Measurements from ENCODE around the gene SRRM5. TPM values are rescaled to one million over a fixed set of nuclear protein-coding genes. Genes with fewer than 3 reads are reported as not detected.

SRRM5 gene
- total RNA-seq, 1 experiment from 2014 or later: not detected

DNA sequence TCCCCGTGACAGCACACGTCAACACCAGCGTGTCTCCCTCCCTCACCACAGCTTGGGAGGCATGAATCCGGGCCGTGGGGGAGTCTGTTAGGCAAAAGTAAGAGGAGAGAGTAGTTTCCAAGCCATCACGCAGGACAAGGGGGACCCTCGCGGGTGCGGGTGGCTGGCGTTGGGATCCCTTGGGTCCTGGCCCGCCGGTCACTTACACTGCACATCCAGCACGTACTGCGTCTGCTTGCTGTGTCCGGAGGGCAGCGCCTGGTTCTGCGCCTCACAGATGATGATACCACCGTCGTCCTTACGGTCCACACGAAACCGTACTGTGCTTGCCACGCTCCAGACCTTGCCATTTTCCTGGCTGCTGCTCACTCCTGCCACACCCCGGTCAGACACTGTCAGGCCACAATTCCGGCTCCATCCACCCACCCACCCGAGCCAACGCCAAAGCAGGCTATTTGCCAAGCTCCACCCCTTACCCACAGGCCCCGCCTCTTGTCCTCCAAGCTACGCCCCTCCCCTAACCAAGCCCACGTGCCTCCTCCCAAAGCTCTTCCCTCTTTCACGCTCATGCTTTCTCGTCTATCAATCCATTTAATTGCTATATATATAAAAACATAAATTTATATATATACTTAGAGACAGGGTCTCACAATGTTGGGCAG is 14.2 kb downstream of the SRRM5 start:
- peak; percentile 31; the same call in 1 of the 2 replicates for ATAC-seq
- CTCF ChIA-PET: interaction anchor here (1.4 to 1.5 kb wide), 2 partner anchors 30 to 42 kb away, joined by 4 read pairs; partner anchors contain the start of genes IRGQ and ZNF576

More for the DNA sequence above, 14.2 kb downstream of the SRRM5 start:
- Histone ChIP-seq H3K4me3 (replicated peaks in 1 of 2; ENCODE audit: low read depth in 1 of 2, low read length in 2 of 2) (no peak overlapping the region), H3K4me1 (ENCODE audit: control insufficient read depth in 1 of 2, insufficient read depth in 2 of 2, low read length in 2 of 2) (peaks cover 12 to 17% of the 10 kb centered on the region in 2 experiments), H3K9me3 (ENCODE audit: control insufficient read depth in 1 of 2, insufficient read depth in 1 of 2, low read depth in 1 of 2, low read length in 2 of 2) (no peaks in the 10 kb centered on the region), H3K79me2 (ENCODE audit: insufficient read depth, low read length) (no peaks in the 10 kb centered on the region), H3K9me2 (ENCODE audit: insufficient read depth) (no peaks in the 10 kb centered on the region), H3K9ac (ENCODE audit: low read length) (no peak overlapping the region), H3K27me3 (ENCODE audit: insufficient read depth, low read length) (no peaks in the 10 kb centered on the region), H3K36me3 (ENCODE audit: control insufficient read depth in 1 of 2, insufficient read depth in 2 of 2, low read length in 2 of 2) (no peaks in the 10 kb centered on the region), H3K4me2 (ENCODE audit: low read length) (no peak overlapping the region), H2AFZ (ENCODE audit: low read depth, low read length, poor library complexity, severe bottlenecking) (no peak overlapping the region), H4K20me1 (ENCODE audit: insufficient read depth) (no peaks in the 10 kb centered on the region), H3K27ac (ENCODE audit: low read depth, low read length) (no peak overlapping the region)
- no peak for DNase-seq (ENCODE audit: low read depth, low spot score)
- BruUV-seq (replicated peaks): no TSS peak
- TF ChIP-seq EZH2phosphoT487 (IDR thresholded peaks at IDR 0.05; ENCODE audit: borderline replicate concordance) (no peak), CBX3 (IDR thresholded peaks at IDR 0.05; ENCODE audit: low read depth) (no peak), SP1 (IDR thresholded peaks at IDR 0.05; ENCODE audit: low read depth) (no peak), RAD21 (IDR thresholded peaks at IDR 0.05; ENCODE audit: low read depth) (no peak), POLR2AphosphoS5 (IDR thresholded peaks at IDR 0.05; ENCODE audit: low read depth, low read length) (no peak), TCF7L2 (IDR thresholded peaks at IDR 0.05; ENCODE audit: borderline replicate concordance, extremely low read depth, insufficient read depth, insufficient read length) (no peak), ZFX (IDR thresholded peaks at IDR 0.05) (no peak), CEBPB (IDR thresholded peaks at IDR 0.05; ENCODE audit: low read depth) (no peak), EGR1 (IDR thresholded peaks at IDR 0.05; ENCODE audit: low read depth) (no peak), JUND (IDR thresholded peaks at IDR 0.05) (no peak), ELF1 (IDR thresholded peaks at IDR 0.05; ENCODE audit: borderline replicate concordance, low read depth) (no peak), ZBTB33 (IDR thresholded peaks at IDR 0.05; ENCODE audit: extremely low read depth, insufficient replicate concordance, low read length) (no peak), YY1 (IDR thresholded peaks at IDR 0.05; ENCODE audit: extremely low read depth, insufficient replicate concordance, low read depth, low read length) (no peak), SIN3A (IDR thresholded peaks at IDR 0.05; ENCODE audit: low read depth) (no peak), MAX (IDR thresholded peaks at IDR 0.05) (no peak), ZNF274 (IDR thresholded peaks at IDR 0.05; ENCODE audit: low read depth, low read length) (no peak), EZH2 (IDR thresholded peaks at IDR 0.05) (no peak)
- TF ChIP-seq, protein P1, sequence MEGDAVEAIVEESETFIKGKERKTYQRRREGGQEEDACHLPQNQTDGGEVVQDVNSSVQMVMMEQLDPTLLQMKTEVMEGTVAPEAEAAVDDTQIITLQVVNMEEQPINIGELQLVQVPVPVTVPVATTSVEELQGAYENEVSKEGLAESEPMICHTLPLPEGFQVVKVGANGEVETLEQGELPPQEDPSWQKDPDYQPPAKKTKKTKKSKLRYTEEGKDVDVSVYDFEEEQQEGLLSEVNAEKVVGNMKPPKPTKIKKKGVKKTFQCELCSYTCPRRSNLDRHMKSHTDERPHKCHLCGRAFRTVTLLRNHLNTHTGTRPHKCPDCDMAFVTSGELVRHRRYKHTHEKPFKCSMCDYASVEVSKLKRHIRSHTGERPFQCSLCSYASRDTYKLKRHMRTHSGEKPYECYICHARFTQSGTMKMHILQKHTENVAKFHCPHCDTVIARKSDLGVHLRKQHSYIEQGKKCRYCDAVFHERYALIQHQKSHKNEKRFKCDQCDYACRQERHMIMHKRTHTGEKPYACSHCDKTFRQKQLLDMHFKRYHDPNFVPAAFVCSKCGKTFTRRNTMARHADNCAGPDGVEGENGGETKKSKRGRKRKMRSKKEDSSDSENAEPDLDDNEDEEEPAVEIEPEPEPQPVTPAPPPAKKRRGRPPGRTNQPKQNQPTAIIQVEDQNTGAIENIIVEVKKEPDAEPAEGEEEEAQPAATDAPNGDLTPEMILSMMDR (IDR thresholded peaks at IDR 0.05 in 2 of 3, conservative IDR thresholded peaks at IDR 0.05 in 1 of 3; ENCODE audit: borderline replicate concordance in 1 of 3, insufficient read depth in 1 of 3, low read depth in 2 of 3, low read length in 2 of 3): no peak
- TF ChIP-seq, protein P2, sequence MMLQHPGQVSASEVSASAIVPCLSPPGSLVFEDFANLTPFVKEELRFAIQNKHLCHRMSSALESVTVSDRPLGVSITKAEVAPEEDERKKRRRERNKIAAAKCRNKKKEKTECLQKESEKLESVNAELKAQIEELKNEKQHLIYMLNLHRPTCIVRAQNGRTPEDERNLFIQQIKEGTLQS (IDR thresholded peaks at IDR 0.05): no peak
- intact Hi-C loops (cut with micrococcal nuclease): no loop called here
- ChIA-PET RAD21 (ENCODE audit: low non-redundant PET in 1 of 2, low total read pairs in 2 of 2, uncharacterized antibody in 2 of 2, unreplicated experiment in 2 of 2) (no interaction called here), POLR2A (interaction anchor here (1.1 kb wide), 1 partner anchor 93 kb away, joined by 3 read pairs; the partner anchor contains the start of gene ZNF575)

Data from HCT116 (cell line).